PFSK-1 (cell line): Measurements from ENCODE around the gene SIGLEC1.

Experiments used
- FOXP2 ChIP-seq: optimal IDR thresholded peaks from 2 replicates; pipeline ENCODE3; 2011; ENCODE audit warnings: borderline replicate concordance, control low read depth, inconsistent platforms; ENCODE audit not compliant: insufficient read depth; ENCODE audit errors: extremely low read length, extremely low read depth
- POLR2AphosphoS5 ChIP-seq: IDR thresholded peaks from 2 replicates; pipeline ENCODE4 v1.6.1; 2012; ENCODE audit warnings: low read depth, mild to moderate bottlenecking, control low read depth, low read length, moderate library complexity
- SIN3A ChIP-seq: IDR thresholded peaks from 2 replicates; pipeline ENCODE4 v1.6.1; 2012; ENCODE audit warnings: mild to moderate bottlenecking, low read length, moderate library complexity, borderline replicate concordance; ENCODE audit not compliant: insufficient read depth
- TAF1 ChIP-seq: IDR thresholded peaks from 2 replicates; pipeline ENCODE4 v1.6.1; 2012; ENCODE audit warnings: low read length, control low read depth, borderline replicate concordance; ENCODE audit not compliant: insufficient read depth
- TF ChIP-seq, protein P1 (sequence below), 2 experiments: IDR thresholded peaks; 2 replicates each; pipeline versions ENCODE4 v1.6.1 to v1.8.0; 2011 to 2012; ENCODE audit warnings: low read depth in 2 of 2, low read length in 2 of 2, control low read depth in 1 of 2, inconsistent platforms in 1 of 2, mild to moderate bottlenecking in 1 of 2, moderate library complexity in 1 of 2; ENCODE audit not compliant: insufficient read depth in 1 of 2

DNA sequence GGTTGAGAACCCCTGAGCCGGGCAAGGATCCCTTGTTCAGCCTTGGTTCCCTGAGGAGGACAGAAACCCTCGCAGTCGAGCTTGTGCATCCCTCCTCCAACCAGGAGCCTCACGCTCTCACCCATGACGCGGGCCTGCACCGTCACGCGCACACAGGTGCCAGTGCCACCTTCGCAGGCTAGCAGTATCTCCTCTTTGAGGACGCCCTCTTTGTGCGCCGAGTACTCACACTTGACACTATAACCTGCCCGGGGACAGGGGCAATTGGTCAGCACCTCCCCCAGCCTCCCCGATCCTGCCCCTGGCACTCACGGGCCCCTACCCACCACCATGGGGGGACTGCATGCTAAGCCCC, 41.9 kb upstream of the SIGLEC1 start:
- TF ChIP-seq POLR2AphosphoS5 (no peak), SIN3A (no peak), TAF1 (no peak), FOXP2 (no peak)
- TF ChIP-seq, protein P1, sequence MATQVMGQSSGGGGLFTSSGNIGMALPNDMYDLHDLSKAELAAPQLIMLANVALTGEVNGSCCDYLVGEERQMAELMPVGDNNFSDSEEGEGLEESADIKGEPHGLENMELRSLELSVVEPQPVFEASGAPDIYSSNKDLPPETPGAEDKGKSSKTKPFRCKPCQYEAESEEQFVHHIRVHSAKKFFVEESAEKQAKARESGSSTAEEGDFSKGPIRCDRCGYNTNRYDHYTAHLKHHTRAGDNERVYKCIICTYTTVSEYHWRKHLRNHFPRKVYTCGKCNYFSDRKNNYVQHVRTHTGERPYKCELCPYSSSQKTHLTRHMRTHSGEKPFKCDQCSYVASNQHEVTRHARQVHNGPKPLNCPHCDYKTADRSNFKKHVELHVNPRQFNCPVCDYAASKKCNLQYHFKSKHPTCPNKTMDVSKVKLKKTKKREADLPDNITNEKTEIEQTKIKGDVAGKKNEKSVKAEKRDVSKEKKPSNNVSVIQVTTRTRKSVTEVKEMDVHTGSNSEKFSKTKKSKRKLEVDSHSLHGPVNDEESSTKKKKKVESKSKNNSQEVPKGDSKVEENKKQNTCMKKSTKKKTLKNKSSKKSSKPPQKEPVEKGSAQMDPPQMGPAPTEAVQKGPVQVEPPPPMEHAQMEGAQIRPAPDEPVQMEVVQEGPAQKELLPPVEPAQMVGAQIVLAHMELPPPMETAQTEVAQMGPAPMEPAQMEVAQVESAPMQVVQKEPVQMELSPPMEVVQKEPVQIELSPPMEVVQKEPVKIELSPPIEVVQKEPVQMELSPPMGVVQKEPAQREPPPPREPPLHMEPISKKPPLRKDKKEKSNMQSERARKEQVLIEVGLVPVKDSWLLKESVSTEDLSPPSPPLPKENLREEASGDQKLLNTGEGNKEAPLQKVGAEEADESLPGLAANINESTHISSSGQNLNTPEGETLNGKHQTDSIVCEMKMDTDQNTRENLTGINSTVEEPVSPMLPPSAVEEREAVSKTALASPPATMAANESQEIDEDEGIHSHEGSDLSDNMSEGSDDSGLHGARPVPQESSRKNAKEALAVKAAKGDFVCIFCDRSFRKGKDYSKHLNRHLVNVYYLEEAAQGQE (IDR thresholded peaks at IDR 0.05; ENCODE audit: insufficient read depth in 1 of 2, low read depth in 2 of 2, low read length in 2 of 2), result no peak
